HG03457 (cell line): ENCODE data around the gene MROH2A.

Source experiments
- ATAC-seq: cut with Tn5 transposase; IDR thresholded peaks from one replicate; pipeline ENCODE4 v1.9.1; 2021; ENCODE audit warnings: moderate number of reproducible peaks; ENCODE audit not compliant: unreplicated experiment

The MROH2A gene

DNA sequence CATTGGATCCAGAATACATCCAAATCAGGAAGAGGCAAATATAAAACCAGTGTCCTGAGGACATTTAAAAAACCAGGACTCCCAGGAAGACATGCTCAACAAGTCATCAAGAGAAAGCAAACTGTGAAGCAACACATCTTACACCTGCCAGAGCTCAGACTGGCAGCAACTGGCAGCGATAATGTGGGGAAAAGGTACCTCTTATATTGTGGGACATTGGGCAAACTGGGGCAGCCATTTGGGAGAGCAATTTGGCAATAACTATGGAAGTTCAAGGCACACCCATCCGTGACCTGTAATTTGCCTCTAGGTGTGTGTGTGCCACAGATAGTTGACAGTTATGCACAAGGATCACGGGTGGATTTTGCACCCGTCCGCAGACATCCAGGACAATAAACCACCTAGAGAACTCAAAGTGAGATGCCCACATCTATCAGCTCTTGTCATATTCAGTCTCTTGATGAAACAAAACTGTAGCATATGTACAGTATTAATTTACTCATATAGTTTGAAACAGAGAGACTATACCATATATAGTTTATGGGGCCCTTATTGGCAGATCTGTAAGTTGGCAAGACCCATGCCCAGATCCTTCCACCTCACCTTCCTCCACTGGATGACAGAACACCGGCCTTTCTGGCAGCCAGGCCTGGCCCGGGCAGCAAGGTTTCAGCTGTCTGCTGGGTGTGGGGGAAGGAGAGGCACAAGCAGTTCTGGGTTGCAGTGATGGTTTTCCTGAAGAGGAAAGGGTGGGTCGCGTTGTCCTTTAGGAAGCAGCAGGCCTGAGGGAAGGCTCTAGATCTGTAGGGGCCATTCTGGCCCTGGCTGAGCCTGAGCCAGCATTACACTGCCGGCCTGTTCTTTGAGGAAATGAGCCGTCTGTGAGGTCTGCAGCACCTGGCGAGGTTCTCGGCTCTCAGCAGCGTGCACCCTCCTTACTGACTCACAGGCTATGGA lies 57.4 kb downstream of the MROH2A start:
- ATAC-seq: no peak

DNA sequence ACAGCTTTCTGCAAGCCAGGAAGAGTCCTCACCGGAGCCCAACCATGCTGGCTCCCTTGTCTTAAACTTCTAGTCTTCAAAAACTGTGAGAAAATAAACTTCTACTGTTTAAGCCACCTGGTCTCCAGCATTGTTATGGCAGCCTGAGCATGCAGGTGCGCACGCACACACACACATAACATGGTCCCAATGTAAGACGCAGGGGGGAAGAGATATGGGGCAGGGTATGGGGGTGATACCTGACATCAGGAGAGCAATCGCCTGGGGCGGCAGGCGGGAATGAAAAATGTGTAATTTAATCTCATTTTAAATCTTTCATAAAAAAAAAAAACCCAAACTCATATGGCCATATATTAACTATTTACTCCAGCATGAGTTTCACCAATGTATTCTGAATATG lies 58.2 kb downstream of the MROH2A start:
- no peak for ATAC-seq

DNA sequence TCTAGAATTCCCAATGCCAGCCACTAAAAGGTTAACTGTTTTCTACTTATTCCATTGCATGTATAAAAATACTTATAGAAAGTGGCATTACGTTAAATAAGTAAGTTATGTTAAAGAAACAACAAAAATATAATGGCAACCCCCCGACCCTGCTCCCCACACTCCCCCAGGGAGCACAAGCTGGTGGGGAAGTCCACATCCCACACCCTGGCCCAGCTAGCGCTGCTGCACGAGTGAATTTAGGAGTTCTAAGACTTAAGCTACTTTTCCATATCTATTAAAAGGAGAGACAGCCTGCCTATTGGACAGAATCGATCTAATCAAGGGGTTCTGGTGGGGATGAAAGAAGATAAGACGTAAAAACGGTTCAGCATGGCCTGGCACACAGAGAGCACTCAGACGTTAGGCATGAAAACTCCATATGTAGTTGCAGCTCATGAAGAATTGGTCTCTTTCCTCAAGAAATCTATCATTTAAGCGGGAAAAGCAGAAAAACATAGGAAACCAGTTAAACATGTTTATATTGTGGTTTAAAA lies 59.6 kb downstream of the MROH2A start:
- ATAC-seq: no peak

DNA sequence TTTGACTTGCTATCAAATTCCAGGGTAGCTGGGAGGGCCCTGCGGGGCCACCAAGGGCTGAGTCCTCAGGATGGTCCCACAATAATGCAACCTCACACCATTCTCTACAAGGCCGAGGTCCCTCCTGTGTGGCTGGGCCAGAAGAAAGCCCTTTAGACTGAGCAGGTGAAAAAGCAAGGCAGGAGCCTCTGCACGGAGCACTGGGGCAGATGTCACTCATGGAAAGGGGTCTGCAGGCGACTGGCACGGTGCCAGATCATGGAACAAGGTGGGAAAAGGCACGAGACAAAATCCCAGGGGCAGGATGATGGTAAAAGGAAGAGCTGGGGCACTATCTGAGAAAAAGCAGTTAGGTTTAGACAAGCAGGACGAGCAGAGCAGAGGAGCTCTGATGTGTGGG lies 60.1 kb downstream of the MROH2A start:
- ATAC-seq: no peak

DNA sequence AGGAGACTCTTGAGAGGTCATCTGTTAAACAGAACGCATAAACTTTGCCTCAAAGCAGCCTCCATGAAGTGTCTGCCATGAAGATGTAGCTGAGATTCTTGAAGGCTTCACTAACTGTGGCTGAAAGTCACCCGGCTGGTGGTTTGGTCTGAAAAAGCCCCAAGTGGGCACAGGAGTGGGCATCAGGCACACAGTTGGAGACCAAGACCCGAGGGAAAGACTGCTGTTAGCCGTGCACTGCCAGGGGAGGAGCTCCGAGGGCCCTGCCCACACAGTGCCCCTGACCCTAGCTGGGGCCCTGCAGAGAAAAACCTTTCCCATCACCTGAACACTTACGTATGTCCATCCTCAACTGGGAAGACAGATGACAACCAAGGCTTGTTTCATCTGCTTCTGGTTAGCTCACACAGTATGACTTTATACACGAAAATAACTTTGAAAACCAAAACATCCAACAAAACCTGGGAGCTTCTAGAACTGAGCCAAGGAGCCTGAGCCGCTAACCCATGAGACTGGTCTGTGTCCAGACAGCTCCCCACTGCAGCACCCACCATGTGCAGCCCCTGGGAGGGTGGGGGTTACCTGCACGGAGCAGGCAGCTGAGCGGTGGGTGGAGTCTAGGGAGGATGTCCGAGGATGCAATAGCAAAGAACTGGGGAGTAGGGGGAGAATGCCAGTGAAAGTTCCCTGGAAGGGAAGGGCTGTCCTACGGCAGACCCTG lies 60.8 kb downstream of the MROH2A start:
- no peak for ATAC-seq

DNA sequence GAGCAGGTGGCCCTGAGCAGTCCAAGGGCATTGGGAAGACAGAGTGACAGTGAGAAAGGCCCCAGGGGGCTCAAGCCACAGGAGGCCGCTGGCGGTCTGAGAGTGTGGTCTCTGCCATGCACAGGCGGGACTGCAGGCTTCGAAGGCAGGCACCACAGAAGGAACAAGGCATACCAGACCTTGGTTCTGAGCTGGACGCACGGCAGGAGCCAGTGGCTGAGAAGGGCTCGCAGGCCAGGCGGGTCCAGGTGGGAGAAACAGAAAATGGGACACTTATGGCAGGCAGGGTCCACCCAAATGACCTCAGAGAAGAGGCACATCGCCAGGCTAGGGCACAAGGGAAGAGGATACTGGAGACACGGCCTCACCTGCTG lies 61.3 kb downstream of the MROH2A start:
- ATAC-seq: no peak

DNA sequence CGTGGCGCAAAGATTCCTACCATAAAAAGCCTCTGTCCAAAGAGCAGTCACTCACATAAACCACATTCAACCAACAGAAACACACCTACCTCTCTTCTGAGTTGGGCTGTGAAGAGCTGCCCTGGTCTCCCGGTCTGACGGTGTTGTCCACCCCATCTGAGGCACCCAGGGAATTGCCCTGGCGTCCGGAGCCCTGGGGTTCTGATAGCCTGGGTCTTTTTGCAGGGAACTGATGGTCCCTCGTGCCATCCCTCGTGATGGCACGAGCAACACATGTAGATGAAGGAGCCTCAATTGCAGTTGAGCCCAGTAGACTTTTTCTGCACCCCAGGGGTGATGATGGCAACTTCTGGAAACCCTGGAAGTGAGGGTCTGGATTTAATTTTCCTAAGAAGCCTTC lies 62.4 kb downstream of the MROH2A start:
- no peak for ATAC-seq

DNA sequence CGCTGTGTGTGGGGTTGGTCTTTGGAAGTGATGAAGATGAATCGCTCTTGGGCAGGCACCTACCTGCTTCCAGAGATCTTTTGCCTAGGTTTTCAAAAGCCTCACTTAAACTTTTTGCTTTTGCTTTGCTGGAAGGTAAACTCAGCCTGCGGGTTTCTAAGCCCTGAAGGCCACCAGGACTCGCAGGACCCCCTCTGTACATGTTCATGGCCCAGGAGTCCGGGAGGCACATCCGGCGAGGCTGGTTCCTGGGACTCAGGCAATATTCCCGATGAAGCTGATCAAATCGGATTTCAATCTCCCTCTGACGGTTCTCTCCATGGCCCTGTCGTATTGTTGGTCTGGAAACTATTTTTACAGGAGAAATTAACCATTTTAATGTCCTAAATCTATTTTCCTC lies 63.1 kb downstream of the MROH2A start:
- no peak for ATAC-seq

DNA sequence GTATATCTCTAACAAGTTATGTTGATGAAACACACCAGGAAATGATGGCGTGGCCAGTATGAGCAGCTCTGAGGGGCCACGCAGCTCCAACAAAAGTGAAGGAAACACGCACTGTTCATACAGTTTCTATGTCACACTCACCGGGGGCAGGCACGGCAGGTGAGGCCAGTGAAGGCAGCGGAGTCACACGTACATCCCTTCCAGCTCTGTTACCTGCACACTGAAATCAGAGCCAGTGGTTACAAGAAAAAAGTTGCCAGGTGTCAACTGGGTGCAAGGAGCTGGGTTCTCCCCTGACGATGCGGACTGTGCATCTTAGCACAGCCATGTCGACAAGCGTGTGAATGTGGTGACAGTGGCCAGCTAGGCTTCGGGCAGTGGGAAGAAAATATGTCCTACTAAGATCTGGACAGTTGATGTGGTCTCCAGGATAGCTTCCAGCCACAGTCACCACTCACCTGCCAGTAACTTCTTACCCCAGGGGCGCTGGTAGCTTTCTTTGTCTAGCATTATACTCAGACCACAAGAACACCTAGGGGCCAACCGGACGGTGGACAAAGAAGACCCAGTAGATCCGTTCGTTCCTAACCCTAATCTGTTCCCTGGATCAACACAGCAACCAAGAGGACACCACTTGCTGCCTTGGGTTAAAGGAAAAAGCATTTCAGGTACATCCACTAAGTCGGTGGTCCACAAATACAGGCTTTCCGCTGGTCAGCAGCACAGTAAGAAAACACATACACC lies 66.1 kb downstream of the MROH2A start:
- no peak for ATAC-seq

DNA sequence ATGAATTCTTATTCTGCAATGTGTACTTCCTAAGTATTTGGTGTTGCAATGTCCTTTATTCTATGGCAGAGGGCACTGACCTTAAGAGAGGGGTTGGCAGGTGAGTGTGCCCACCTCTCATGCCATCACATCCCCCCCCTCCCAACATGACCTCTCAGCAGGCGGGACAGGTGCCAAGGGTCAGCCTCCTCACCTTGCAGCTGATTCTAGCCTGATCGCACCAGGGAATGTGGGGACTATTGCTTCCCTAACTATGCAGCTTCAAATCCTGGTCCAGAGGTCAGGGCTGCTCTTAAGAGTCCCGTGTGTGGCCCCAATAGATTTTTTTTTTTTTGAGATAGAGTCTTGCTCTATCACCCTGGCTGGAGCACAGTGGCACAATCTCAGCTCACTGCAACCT lies 66.7 kb downstream of the MROH2A start:
- ATAC-seq: no peak

DNA sequence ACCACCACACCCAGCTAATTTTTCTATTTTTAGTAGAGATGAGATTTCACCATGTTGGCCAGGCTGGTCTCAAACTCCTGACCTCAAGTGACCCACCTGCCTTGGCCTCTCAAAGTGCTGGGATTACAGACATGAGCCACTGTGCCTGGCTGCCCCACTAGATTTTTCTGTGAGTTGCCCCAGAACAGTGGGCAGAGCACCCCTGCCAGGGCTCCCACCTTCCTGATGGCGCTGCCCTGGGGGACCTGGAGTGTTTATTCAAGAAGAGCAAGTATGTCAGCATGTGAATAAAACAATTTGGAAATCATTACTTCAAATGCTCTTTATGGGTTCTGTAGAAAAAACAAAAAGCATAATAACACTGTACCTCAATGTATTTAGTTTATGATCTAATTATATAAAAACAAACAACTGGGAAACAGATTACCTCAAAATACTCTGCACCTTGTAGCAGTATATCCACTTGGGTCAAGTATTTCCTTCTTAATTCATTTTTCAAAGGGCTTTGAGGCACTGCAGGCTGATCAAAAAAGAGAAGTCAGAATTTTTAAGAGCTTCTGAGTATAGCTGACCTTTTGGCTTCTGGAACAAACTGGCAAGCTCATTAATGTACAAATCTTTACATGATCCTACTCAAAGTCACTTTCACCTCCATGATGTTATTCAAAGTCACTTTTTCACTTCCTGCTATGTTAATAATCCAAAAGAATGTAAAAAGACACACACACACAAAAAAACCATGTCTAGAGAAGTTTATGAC lies 67.4 kb downstream of the MROH2A start:
- ATAC-seq: no peak

DNA sequence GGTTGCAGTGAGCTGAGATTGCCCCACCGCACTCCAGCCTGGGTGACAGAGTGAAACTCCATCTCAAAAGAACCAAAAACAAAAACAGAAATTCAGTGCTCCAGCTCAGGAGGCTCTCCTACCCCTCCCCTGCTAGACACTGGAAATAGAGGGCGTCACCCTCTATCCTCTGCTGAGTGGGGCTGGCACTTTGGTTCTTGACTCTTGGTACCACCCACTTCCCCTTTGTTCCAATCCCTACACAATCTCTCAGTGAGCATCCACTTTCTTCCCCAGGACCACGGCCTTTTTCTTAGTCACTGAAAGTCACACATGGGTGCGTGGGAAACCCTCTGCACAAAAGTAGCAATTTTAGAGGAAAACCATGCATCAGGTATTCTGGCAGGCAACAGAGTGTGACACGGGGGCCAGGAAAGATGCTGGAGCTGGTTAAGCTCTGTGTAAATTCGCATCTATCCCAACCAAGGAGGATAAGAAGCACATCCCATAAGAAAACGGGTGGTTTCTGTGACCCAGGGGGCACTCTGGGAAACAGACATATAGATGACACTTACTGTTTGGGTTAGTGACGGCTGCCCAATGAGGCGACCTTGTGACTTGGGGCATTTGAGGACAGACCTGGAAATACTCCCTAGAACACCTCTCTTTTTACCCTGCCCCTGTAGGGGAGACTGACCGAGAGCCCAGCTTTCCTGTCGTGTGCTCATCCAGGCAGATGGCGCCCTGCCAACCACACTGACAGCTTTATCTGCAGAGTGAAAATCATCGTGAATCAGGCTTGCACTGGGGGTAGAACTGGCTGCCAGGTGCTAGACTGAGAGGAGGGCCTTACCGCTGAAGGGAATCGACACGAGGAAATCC lies 68.5 kb downstream of the MROH2A start:
- ATAC-seq: no peak

DNA sequence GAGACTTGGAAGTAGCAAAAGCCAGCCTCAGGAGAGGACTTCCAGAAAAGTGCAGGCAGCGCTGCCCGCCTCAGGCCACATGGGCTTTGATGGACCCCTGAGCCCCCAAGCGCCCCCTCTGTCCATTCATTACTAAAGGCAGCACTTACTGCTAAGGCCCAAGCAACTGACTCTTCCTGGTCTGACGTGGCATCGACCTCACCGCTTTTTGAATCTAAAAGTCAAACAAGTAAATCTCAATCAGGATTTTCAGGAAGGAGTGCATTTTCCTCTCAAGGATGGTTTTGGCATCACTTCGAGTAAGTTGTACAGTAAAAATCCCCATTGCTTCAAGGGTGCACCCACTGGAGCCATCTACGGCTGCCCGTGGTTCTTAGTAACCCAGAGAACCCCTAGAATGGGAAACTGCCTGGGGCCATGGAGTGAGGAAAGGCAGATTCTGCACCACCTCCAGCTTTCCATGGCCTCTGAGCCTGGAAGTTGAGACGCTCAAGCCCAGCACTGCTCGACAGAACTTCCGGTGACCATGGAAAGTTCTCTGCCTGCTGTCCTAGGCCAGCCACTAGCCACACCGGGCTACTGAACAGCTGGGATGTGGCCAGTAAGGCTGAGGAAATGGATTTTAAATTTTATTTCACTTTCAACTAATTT lies 69.2 kb downstream of the MROH2A start:
- ATAC-seq: no peak

DNA sequence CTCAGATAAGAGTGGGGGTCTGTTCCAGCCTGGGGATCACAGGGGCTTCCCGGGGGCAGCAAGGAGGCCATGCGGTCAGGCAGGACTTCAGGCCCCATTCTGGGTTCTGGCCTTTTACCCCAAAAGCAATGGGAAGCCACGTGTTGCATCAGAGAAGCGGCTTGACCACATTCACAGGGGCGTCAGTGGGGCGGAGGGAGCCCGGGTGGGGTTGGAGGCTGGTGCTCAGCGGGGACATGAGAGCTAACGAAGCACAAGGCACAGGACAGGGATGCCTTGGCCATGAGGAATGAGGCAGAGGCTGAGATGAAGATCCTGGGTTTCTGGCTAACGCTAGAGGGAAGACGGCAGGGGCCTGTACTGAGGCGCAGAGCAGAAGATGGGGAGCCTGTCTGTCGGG lies 70.1 kb downstream of the MROH2A start:
- no peak for ATAC-seq

DNA sequence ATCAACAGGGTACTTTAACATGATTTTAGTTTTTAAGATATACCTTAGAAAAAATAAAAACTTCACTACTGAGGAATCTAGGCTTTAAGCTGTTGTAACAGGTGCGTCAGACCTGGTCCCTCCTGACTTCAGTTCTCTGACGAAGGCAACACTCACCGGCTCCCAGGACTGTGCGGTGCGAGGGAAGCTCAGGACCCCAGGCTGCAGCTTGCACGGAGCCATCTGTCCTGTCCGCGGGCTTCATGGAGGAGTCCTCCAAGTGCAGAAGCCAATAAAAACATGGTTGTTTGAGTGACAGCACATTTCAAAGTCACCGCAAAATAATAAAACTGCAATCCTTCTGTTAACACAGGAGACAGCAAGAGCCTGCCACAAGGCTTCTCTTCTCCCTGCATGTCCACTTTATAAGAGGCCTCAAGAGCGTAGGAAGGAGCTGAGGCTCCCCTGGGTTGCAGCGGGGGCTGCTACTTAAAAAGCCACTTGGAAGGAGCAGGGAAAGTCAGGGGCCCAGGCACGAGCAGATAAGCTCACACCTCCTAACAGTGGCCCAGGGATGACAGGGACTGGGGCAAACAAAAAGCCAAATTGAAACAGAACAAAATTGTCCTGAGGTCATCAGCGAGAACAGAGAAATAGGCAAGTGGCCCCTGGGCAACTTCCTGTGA lies 71.6 kb downstream of the MROH2A start:
- no peak for ATAC-seq

DNA sequence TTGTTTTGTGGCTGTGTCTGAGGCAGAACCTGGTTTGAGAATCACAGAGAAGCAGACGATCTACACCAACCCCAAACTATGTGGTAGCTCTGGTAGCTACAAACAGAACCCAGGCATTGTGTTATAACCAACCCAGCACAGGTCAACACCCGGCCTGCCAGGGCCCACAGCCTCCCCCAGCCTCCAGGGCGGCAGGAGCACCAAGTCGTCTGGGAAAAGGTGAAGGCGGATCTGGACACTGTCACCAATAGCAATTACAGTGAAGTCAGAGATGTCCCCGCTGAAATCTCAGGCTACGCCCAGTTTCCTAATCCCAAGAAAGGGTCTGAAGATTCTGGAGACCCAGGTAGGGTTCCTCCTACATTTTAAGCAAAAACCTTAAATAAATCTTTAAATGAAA lies 72.6 kb downstream of the MROH2A start:
- ATAC-seq: no peak

DNA sequence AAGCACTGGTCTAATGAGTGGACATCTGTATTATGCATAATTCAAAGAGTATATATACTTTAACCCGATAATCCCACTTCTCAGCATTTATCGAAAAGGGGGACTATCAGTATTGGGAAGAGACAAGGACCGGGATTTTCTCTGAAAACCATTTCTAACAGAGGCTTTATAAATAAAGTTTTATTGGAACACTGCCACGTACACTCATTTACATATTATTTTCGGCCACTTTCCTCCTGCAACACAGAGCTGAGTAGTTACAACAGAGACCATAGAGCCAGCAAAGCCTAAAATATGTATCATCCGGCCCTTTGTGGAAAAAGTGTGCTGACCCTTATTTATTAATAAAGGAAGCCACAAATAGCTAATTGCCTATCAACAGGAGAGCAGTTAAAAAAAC lies 73.0 kb downstream of the MROH2A start:
- no peak for ATAC-seq

DNA sequence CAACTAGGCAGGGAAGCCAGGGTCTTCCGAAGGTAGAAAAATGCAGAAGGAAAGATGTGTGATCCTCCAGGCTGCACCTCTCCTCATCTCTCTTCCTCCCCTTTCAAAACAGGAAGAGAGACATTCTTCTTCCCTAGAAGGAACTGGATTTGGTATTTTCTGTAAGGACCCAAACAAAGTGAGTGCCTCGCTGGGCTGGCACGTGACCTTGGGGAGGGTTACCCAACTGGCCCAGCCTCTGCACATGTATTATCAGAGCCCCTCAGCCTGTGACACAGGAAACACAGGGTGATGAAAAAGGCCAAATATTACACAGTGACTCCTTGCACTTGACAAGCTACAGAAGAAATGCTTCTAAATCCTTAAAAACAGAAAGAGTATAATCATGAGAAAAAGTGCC lies 73.9 kb downstream of the MROH2A start:
- ATAC-seq: no peak

DNA sequence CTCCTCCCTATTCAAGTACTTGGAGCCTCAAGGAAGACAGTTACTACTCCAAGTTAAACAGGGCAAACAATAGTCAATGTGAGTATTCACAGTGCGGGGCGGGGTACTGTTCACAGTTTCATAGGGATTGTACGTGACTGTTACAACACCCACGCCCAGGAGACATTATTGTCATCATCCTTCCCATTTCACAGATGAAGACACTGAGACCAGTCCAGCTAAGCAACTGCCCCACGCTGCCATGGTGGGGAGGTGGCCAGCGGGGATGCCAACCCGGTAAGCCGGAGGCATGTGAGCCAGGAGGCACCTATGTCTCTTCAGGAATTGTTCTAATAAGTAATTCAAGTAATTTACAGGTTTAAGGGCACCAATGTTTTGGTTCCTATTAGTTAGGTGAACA lies 75.2 kb downstream of the MROH2A start:
- ATAC-seq: no peak
